22Rv1 (cell line): ENCODE results near the gene IL1RL2.

ENCODE experiments used
- H3K27ac ChIP-seq: fragments of 450-650 bp; 2 replicates; pipeline ENCODE4 v1.5.1; 2017
- ZFX ChIP-seq: fragments of 450-650 bp; IDR thresholded peaks from 2 replicates; pipeline ENCODE4 v1.6.1; 2017; ENCODE audit warnings: antibody characterized with exemption, borderline replicate concordance
- TF ChIP-seq, protein P1 (sequence below): fragments of 450-650 bp; IDR thresholded peaks from 2 replicates; pipeline ENCODE4 v1.5.1; 2017; ENCODE audit warnings: mild to moderate bottlenecking

The IL1RL2 gene

DNA sequence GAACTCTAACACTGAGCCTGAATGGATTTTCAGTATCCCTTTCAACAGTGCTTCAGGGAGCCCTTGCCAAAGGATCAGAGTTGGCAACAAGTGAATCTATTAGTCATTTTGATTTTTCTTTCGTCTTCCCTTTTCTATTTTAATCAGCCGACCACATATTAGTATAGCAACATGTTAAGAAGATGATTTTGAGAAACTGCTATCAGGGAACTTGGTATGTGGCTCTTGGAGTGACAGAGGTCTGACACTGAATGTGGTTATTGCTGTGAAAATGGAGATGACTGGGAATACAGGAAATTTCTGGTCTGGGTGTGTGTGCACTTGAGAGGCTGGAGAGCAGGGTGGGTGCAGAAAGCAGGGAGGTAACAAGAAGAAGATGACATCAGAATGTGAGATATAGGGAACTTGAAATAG, 95.9 kb downstream of the IL1RL2 start:
- no peak overlapping the region for H3K27ac ChIP-seq
- TF ChIP-seq, protein P1, sequence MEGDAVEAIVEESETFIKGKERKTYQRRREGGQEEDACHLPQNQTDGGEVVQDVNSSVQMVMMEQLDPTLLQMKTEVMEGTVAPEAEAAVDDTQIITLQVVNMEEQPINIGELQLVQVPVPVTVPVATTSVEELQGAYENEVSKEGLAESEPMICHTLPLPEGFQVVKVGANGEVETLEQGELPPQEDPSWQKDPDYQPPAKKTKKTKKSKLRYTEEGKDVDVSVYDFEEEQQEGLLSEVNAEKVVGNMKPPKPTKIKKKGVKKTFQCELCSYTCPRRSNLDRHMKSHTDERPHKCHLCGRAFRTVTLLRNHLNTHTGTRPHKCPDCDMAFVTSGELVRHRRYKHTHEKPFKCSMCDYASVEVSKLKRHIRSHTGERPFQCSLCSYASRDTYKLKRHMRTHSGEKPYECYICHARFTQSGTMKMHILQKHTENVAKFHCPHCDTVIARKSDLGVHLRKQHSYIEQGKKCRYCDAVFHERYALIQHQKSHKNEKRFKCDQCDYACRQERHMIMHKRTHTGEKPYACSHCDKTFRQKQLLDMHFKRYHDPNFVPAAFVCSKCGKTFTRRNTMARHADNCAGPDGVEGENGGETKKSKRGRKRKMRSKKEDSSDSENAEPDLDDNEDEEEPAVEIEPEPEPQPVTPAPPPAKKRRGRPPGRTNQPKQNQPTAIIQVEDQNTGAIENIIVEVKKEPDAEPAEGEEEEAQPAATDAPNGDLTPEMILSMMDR = no peak
- TF ChIP-seq ZFX = no peak

DNA sequence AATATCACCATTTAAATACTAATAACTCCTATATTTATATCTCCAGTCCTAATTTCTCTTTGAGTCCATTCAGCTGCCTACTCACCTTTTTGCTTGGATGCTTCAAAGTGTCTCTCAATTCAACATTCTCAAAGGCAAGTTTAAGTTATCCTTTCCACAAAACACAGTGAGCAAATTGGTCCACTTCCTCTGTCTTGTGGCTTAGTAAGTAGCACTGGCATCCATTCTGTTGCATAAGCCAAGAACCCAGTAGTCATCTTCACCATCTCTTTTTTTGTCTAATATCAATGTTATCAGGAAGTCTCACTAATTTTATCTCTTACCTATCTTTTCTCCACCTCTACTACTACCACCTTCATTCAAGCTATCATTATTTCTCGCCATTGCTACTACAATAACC, 97.2 kb downstream of the IL1RL2 start:
- H3K27ac ChIP-seq = no peak overlapping the region
- TF ChIP-seq, protein P1 = no peak
- TF ChIP-seq ZFX = no peak

DNA sequence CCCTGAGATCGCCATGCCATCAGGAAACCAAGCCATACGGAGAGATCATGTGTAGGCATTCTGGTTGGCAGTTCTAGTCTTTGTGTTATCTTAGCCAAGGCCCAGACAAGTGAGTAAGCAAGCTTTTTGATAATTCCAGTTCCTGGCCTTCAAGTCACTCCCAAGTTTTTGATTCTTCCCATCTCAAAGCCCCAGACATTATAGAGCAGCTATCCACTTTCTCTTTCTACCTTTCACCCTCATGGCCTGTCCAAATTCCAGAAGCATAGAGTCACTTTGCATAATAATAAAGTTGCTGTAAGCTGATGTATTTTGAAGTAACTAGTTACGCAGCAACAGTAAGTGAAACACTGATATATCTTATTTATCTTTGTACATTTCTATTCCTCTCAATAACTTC, 97.8 kb downstream of the IL1RL2 start:
- no peak overlapping the region for H3K27ac ChIP-seq
- TF ChIP-seq, protein P1 = no peak
- TF ChIP-seq ZFX = no peak

DNA sequence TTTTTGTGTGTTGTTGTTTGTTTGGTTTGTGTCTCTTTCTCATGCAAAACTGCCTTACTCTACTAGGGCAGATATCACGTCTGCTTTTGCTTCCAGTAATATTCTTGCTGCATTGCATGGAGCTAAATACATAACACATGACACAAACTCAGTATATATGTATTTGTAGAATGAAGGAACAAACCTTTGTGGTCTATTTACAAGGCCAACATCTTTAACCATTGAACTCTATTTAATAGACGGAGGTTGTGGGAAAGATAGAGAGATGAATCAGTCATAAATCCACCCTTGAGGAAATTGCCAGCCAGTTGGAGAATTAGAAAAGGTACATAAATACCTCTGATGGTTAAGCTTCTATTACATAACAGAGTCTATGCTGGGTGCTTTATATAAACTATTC, 98.5 kb downstream of the IL1RL2 start:
- no peak overlapping the region for H3K27ac ChIP-seq
- no peak for TF ChIP-seq ZFX
- TF ChIP-seq, protein P1 = no peak

DNA sequence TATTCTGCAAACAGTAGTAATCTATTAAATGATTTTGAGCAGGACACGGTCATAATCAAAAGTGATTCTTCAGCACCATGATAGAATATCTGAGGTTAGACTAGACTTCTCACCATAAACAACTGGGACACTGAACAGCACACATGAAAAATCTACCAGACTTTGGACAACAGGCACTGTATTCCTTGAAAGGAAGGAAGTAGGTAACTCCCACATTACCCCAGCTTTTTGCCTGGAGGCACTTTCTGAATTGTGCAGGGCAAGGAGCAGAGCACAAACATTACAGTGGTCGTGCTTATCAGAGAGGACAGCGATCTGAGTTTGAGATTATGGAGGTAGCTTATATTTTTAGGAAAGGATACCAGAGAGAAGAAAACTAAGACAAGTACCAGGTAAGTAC, 99.2 kb downstream of the IL1RL2 start:
- no peak overlapping the region for H3K27ac ChIP-seq
- TF ChIP-seq ZFX = no peak
- TF ChIP-seq, protein P1 = no peak

DNA sequence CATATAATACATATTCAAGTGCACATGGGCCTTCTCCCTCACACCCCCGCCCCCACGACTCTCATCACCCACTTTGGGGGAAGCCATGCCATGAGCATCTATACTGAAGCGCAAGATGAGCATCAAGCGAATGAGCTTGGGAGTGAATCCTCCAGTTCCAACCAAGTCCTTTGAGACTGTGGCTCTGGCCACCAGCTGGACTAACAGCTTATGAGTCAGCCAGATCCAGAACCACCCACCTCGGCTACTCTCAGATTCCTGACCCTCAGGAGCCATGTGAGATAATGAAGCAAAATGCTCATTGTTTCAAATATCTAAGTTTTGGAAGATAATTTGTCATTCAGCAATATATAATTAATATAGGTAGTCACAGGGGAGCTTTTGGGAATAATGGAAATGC, 102.3 kb downstream of the IL1RL2 start:
- TF ChIP-seq, protein P1 = no peak

More for the DNA sequence above, 102.3 kb downstream of the IL1RL2 start:
- H3K27ac ChIP-seq = no peak overlapping the region
